Colonic mucosa (tissue), 4 donors: Measurements from ENCODE around the gene FHL5. TPM values are rescaled to one million over a fixed set of nuclear protein-coding genes. Genes with fewer than 3 reads are reported as not detected.

ENCODE experiments used
- DNase-seq: peaks from one replicate; pipeline ENCODE4 v3.0.0-alpha.2; 2020
- H3K27ac ChIP-seq: fragments of 200-600 bp; one replicate; pipeline ENCODE4 v1.8.0; 2021
- H3K27me3 ChIP-seq: fragments of 200-600 bp; one replicate; pipeline ENCODE4 v1.8.0; 2021
- H3K36me3 ChIP-seq: fragments of 200-600 bp; one replicate; pipeline ENCODE4 v1.8.0; 2021
- H3K4me1 ChIP-seq: fragments of 200-600 bp; one replicate; pipeline ENCODE4 v1.8.0; 2021; ENCODE audit warnings: mild to moderate bottlenecking
- H3K4me3 ChIP-seq: fragments of 200-600 bp; one replicate; pipeline ENCODE4 v1.8.0; 2021
- H3K9ac ChIP-seq, 2 donors: one replicate each; pipeline ENCODE4 v1.7.0; 2013; ENCODE audit warnings: control low read depth in 2 of 2, low read depth in 2 of 2, low read length in 2 of 2
- H3K9me3 ChIP-seq: fragments of 200-600 bp; one replicate; pipeline ENCODE4 v1.8.0; 2021
- intact Hi-C: fragments of 100-400 bp; cut with DNase I; formaldehyde crosslinking; loops from one replicate; pipeline ENCODE4 v1.14.1; 2022
- total RNA-seq, 2 donors: library from RNA; stranded (reverse); fragmentation: NEBNext Ultra II Directional in 1 of 2; extraction: Animal tissue kit (Norgen Biotek cat#: 25700) in 1 of 2; gene quantifications; one replicate each; pipeline ENCODE4 v1.2.1, GENCODE V29; 2021
- TF ChIP-seq, protein P1 (sequence below): fragments of 200-600 bp; IDR thresholded peaks from one replicate; pipeline ENCODE4 v1.8.0; 2022; ENCODE audit warnings: antibody characterized with exemption, mild to moderate bottlenecking
- donor health status: healthy.
- donor health status: DM: no; HTN: no; CAD: no.
- donor health status: DM: no; HTN: no; CAD: no.

Gene FHL5
- total RNA-seq, 2 donors from 2014 or later = 1.0 to 1.8 TPM

DNA sequence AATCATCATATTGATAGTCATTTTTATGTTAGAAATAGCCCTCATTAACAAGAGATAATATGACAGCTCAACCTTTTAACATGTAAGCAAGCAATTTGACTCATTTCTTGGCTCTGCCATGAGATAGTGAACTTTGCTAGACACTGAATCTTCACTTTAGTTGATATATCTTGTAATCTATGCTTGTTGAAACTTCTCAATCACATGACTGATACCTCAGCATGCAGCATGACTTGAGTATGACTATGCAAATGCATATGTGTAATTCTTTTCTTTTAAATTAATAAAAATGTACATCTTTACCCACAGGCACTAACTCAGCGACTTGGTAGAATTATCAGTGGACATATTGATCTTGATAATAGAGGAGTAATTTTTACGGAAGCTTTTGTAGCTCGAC, 34.7 kb upstream of the FHL5 start:
- no peak for DNase-seq
- Histone ChIP-seq H3K9me3 (no peaks in the 10 kb centered on the region), H3K4me1 (peaks cover 2% of the 10 kb centered on the region), H3K4me3 (no peak overlapping the region), H3K27me3 (no peaks in the 10 kb centered on the region), H3K27ac (no peak overlapping the region), H3K36me3 (no peaks in the 10 kb centered on the region), H3K9ac (no peak overlapping the region)
- TF ChIP-seq, protein P1, sequence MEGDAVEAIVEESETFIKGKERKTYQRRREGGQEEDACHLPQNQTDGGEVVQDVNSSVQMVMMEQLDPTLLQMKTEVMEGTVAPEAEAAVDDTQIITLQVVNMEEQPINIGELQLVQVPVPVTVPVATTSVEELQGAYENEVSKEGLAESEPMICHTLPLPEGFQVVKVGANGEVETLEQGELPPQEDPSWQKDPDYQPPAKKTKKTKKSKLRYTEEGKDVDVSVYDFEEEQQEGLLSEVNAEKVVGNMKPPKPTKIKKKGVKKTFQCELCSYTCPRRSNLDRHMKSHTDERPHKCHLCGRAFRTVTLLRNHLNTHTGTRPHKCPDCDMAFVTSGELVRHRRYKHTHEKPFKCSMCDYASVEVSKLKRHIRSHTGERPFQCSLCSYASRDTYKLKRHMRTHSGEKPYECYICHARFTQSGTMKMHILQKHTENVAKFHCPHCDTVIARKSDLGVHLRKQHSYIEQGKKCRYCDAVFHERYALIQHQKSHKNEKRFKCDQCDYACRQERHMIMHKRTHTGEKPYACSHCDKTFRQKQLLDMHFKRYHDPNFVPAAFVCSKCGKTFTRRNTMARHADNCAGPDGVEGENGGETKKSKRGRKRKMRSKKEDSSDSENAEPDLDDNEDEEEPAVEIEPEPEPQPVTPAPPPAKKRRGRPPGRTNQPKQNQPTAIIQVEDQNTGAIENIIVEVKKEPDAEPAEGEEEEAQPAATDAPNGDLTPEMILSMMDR = no peak
- intact Hi-C loops = loop anchor here (10.0 kb wide), 1 partner anchor 367 kb away; the partner anchor contains the start of gene NDUFAF4

DNA sequence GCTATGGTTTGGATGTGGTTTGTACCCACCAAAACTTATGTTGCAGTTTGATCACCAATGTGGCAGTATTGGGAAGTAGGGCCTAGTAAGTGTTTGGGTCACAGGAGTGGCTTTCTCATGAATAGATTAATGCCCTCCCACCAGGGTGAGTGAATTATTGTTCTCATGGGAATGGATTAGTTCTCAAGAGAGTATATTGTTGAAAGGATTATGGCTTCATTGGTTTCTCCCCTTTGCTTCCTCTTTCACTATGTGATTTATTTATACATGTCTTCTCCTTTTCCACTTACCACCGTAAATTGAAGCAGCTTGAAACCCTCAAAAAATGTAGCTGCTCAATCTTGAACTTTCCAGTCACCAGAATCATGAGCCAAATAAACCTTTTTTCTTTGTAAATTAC, 30.5 kb upstream of the FHL5 start:
- H3K27me3 ChIP-seq = no peaks in the 10 kb centered on the region
- DNase-seq = no peak
- H3K9ac ChIP-seq = no peak overlapping the region
- intact Hi-C loops = no loop called here
- H3K4me1 ChIP-seq = no peaks in the 10 kb centered on the region
- TF ChIP-seq, protein P1 = no peak
- H3K36me3 ChIP-seq = no peaks in the 10 kb centered on the region
- no peak overlapping the region for H3K4me3 ChIP-seq
- H3K9me3 ChIP-seq = no peaks in the 10 kb centered on the region
- H3K27ac ChIP-seq = no peak overlapping the region

DNA sequence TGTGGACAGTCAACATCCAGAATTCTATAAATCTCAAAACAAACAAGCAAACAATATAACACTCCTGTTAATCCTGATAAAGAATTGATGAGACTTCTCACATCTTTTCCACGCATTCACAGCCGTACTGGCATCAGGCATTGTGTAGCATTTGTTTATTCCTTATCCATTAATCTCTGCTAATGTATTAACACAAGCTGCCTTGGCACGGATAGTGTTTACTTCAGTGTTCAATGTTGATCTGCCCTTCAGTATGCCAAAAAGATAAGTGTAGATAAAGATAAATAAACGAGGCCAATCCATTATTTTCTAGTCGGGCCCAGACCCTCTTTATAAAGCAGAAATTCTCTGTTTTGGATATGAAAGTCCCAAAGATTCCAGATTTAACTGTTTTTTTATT, 25.2 kb upstream of the FHL5 start:
- peaks cover 6% of the 10 kb centered on the region for H3K36me3 ChIP-seq
- TF ChIP-seq, protein P1 = no peak
- no peak for DNase-seq

DNA sequence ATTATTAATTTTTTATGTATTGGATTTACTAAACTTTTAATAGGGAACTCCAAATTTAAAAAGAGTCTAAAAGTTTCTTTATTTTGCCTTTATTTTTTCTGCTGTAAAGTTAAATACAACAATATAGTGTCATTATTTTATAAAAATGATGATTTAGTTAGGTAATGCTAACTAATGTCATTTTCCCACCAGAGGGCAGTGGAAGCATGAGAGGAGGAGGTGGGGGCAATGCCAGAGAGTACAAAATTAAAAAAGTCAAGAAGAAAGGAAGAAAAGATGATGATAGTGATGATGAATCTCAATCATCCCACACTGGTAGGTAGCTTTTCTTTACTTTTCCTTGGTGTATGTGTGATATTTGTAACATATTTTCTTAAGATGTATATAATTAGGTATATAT, 20.2 kb upstream of the FHL5 start:
- Histone ChIP-seq H3K9ac (no peak overlapping the region), H3K27ac (no peak overlapping the region), H3K4me3 (no peak overlapping the region), H3K4me1 (no peaks in the 10 kb centered on the region), H3K27me3 (no peaks in the 10 kb centered on the region), H3K36me3 (peaks cover 6% of the 10 kb centered on the region), H3K9me3 (no peaks in the 10 kb centered on the region)
- TF ChIP-seq, protein P1 = no peak
- DNase-seq = no peak
- intact Hi-C loops = no loop called here

More for the DNA sequence above, 25.2 kb upstream of the FHL5 start:
- intact Hi-C loops = no loop called here
- Histone ChIP-seq H3K4me1 (no peaks in the 10 kb centered on the region), H3K4me3 (no peak overlapping the region), H3K27me3 (no peaks in the 10 kb centered on the region), H3K27ac (no peak overlapping the region), H3K9me3 (no peaks in the 10 kb centered on the region), H3K9ac (no peak overlapping the region)

DNA sequence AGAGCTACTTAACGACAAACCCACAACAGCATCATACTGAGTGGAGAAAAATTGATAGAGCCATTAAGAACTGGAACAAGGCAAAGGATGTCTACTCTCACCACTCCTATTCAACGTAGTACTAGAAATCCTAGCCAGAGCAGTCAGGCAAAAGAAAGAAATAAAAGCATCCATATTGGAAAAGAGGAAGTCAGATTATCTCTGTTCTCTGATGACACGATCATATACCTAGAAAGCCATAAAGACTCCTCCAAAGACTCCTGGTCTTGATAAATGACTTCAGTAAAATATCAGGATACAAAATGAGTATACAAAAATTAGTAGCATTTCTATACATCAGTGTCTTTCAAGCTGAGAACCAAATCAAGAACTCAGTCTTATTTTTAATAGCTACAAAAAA, 17.0 kb upstream of the FHL5 start:
- H3K27ac ChIP-seq = no peak overlapping the region
- no peaks in the 10 kb centered on the region for H3K9me3 ChIP-seq
- H3K36me3 ChIP-seq = no peaks in the 10 kb centered on the region
- no peaks in the 10 kb centered on the region for H3K27me3 ChIP-seq
- H3K9ac ChIP-seq = no peak overlapping the region
- DNase-seq = no peak
- H3K4me1 ChIP-seq = no peaks in the 10 kb centered on the region
- intact Hi-C loops = no loop called here
- TF ChIP-seq, protein P1 = no peak
- no peak overlapping the region for H3K4me3 ChIP-seq

DNA sequence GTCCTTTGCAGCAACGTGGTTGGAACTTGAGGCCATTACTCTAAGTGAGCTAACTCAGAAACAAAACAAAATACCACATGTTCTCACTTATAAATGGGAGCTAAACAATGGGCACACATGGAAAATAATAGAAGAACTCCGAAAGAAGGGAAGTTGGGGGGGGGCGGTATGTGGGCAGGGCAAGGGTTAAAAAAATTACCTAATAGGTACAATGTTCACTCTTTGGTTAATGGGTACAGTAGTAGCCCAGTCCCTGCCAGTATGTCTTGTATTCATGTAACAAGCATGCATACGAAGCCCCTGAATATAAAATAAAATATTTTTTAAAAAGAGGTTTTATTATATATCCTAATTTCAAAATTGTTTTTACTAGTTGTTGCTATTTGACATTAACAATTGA, 15.3 kb upstream of the FHL5 start:
- no peak for DNase-seq
- Histone ChIP-seq H3K4me1 (no peaks in the 10 kb centered on the region), H3K27me3 (no peaks in the 10 kb centered on the region), H3K27ac (no peak overlapping the region), H3K9ac (no peak overlapping the region), H3K36me3 (no peaks in the 10 kb centered on the region), H3K9me3 (no peaks in the 10 kb centered on the region), H3K4me3 (no peak overlapping the region)
- TF ChIP-seq, protein P1 = no peak
- intact Hi-C loops = no loop called here
